Vagina (tissue), 2 donors: Measurements from ENCODE around the gene MGLL. TPM values are rescaled to one million over a fixed set of nuclear protein-coding genes. Genes with fewer than 3 reads are reported as not detected.

Experiments
- DNase-seq, 2 donors: peaks; one replicate each; pipeline ENCODE4 v3.0.0-alpha.2; 2017; ENCODE audit errors: extremely low spot score in 2 of 2
- H3K27ac ChIP-seq: fragments of 200-600 bp; sonication (generic); one replicate; pipeline ENCODE4 v1.5.1; 2019
- H3K27me3 ChIP-seq: fragments of 200-600 bp; sonication (generic); one replicate; pipeline ENCODE4 v1.5.1; 2019
- H3K36me3 ChIP-seq, 2 donors: fragments of 200-600 bp; sonication (generic); one replicate each; pipeline ENCODE4 v1.5.1; 2017 to 2019
- H3K4me1 ChIP-seq: fragments of 200-600 bp; sonication (generic); one replicate; pipeline ENCODE4 v1.5.1; 2019
- H3K4me3 ChIP-seq, 2 donors: fragments of 200-600 bp; sonication (generic); 1 replicate in 1 of 2; 2 replicates in 1 of 2; pipeline ENCODE4 v1.5.1; 2016 to 2019
- H3K9me3 ChIP-seq: fragments of 200-600 bp; sonication (generic); one replicate; pipeline ENCODE4 v1.5.1; 2019
- POLR2A ChIP-seq, 2 donors: fragments of 450-650 bp; IDR thresholded peaks; one replicate each; pipeline ENCODE4 v1.6.1; 2017; ENCODE audit warnings: antibody characterized with exemption in 2 of 2, mild to moderate bottlenecking in 2 of 2, moderate library complexity in 2 of 2
- POLR2AphosphoS5 ChIP-seq, 2 donors: sonication (generic); formaldehyde crosslinking; IDR thresholded peaks; one replicate each; pipeline ENCODE4 v1.9.0; 2017; ENCODE audit warnings: antibody characterized with exemption in 2 of 2, mild to moderate bottlenecking in 2 of 2, low read depth in 1 of 2; ENCODE audit not compliant: insufficient read depth in 1 of 2
- intact Hi-C: fragments of 100-400 bp; cut with DNase I; formaldehyde crosslinking; loops from one replicate; pipeline ENCODE4 v1.15.1; 2023
- total RNA-seq: library from RNA; depleted of rRNA; stranded (reverse); fragments of >200 nt; gene quantifications from one replicate; pipeline ENCODE4 v1.2.3, GENCODE V29; 2016
- TF ChIP-seq, protein P1 (sequence below), 3 experiments: fragments of 450-650 bp in 2 of 3; fragments of 200-600 bp in 1 of 3; sonication (generic) in 1 of 3; IDR thresholded peaks; one replicate each; pipeline ENCODE4 v1.5.1; 2017 to 2019; ENCODE audit warnings: antibody characterized with exemption in 3 of 3, mild to moderate bottlenecking in 2 of 3, moderate library complexity in 2 of 3

Gene MGLL
- total RNA-seq, 1 donor from 2014 or later, result 35.6 TPM

- intact Hi-C loops, result loop anchor here (5.0 kb wide), 2 partner anchors 168 to 318 kb away; partner anchors contain the start of gene MGLL
- no peak for DNase-seq
- TF ChIP-seq POLR2A (IDR thresholded peaks at IDR 0.05), result no peak
- TF ChIP-seq, protein P1, sequence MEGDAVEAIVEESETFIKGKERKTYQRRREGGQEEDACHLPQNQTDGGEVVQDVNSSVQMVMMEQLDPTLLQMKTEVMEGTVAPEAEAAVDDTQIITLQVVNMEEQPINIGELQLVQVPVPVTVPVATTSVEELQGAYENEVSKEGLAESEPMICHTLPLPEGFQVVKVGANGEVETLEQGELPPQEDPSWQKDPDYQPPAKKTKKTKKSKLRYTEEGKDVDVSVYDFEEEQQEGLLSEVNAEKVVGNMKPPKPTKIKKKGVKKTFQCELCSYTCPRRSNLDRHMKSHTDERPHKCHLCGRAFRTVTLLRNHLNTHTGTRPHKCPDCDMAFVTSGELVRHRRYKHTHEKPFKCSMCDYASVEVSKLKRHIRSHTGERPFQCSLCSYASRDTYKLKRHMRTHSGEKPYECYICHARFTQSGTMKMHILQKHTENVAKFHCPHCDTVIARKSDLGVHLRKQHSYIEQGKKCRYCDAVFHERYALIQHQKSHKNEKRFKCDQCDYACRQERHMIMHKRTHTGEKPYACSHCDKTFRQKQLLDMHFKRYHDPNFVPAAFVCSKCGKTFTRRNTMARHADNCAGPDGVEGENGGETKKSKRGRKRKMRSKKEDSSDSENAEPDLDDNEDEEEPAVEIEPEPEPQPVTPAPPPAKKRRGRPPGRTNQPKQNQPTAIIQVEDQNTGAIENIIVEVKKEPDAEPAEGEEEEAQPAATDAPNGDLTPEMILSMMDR (IDR thresholded peaks at IDR 0.05), result no peak
- no peak for TF ChIP-seq POLR2AphosphoS5 (IDR thresholded peaks at IDR 0.05; ENCODE audit: insufficient read depth in 1 of 2, low read depth in 1 of 2)
These were observed 167.9 kb downstream of the MGLL start for GRCh38 chr3:127654374-127654773.

DNA sequence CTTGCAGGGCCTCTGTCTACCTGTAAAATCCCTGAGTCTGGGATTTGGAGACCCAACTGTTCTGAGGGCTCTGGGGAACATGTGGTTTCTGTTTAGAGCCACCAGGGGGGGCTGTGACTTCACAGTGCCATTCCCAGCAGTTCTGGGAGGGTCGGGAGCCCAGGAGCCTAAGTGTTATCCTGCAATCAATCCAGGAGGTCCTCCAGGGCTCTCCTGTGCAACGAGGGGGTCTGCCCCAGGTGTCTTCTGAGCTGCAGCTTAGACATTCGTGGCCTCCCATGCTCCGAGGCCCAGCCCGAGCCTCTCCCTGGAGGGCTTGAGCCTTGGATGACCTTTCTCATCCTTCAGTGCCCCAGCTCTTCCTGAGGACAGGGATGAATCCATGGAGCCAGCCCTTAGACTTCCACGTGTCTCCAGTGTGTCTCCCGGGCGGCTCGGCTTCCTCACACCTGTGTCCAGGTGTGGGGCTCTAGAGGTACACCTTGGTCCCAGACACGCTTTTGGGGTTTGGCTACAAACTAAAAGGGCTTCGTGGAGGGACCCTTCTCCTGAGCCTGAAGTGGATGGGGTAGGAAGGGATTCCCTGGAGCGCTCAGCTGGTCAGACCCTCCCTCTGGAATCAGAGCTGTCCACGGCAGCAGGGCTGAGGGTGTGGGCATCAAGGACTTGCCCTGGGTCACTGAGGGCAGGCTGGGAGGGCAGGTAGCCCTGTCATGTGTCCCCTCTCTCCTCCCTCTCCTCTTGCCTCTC, 169.9 kb downstream of the MGLL start:
- no peaks in the 10 kb centered on the region for H3K36me3 ChIP-seq
- H3K27ac ChIP-seq, result no peak overlapping the region
- no peaks in the 10 kb centered on the region for H3K4me1 ChIP-seq
- no peak for DNase-seq
- intact Hi-C loops, result loop anchor here (5.0 kb wide), 2 partner anchors 170 to 320 kb away; partner anchors contain the start of gene MGLL
- no peak for TF ChIP-seq POLR2A (IDR thresholded peaks at IDR 0.05)
- TF ChIP-seq, protein P1 (IDR thresholded peaks at IDR 0.05), result peak; percentile 65 to 82 (median 76)
- no peaks in the 10 kb centered on the region for H3K9me3 ChIP-seq
- no peaks in the 10 kb centered on the region for H3K27me3 ChIP-seq
- H3K4me3 ChIP-seq, result no peak overlapping the region

More at GRCh38 chr3:127654374-127654773, 167.9 kb downstream of the MGLL start:
- no peaks in the 10 kb centered on the region for H3K36me3 ChIP-seq
- H3K9me3 ChIP-seq, result no peaks in the 10 kb centered on the region
- no peaks in the 10 kb centered on the region for H3K4me1 ChIP-seq
- H3K27me3 ChIP-seq, result no peaks in the 10 kb centered on the region
- no peak overlapping the region for H3K4me3 ChIP-seq
- H3K27ac ChIP-seq, result no peak overlapping the region

DNA sequence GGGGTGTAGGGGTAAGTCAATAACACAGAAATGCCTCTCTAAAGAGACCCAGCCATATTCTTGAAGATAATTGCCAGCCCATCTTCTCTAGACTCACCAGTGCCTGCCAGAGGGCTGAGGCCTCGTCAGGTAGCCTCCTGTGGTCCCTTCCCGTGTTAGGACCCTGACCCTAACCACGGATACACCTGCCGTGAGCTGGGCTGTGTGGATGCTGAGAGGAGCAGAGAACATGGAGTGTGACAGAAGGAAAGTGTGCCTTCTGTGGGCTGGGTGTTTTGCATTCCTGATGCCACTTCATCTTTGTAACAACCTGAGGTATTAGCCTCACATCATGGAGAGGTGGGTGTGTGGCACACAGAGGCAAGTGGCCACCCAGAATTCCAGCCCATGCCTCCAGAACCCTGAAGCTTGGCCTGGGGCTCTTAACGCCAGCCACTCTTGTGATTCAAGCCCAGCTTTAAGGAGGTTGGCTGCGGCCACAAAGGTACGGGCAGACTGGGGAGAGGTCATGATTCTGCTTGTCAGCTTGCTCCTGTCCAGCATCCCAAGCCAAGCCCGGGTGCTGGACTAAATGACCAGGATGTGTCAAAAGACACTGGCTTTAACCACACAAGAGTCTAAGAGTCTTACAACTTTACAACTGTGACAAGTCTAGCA, 170.7 kb downstream of the MGLL start:
- Histone ChIP-seq H3K9me3 (no peaks in the 10 kb centered on the region), H3K27me3 (no peaks in the 10 kb centered on the region), H3K36me3 (no peaks in the 10 kb centered on the region), H3K27ac (no peak overlapping the region), H3K4me1 (no peaks in the 10 kb centered on the region), H3K4me3 (no peak overlapping the region)
- DNase-seq, result no peak
- TF ChIP-seq POLR2AphosphoS5 (IDR thresholded peaks at IDR 0.05; ENCODE audit: insufficient read depth in 1 of 2, low read depth in 1 of 2) (no peak), POLR2A (IDR thresholded peaks at IDR 0.05) (no peak)
- TF ChIP-seq, protein P1 (IDR thresholded peaks at IDR 0.05), result no peak
- intact Hi-C loops, result loop anchor here (5.0 kb wide), 2 partner anchors 171 to 321 kb away; partner anchors contain the start of gene MGLL

GRCh38 chr3:127650236-127650635, 172.1 kb downstream of the MGLL start:
- TF ChIP-seq POLR2A (IDR thresholded peaks at IDR 0.05) (no peak), POLR2AphosphoS5 (IDR thresholded peaks at IDR 0.05; ENCODE audit: insufficient read depth in 1 of 2, low read depth in 1 of 2) (no peak)
- TF ChIP-seq, protein P1 (IDR thresholded peaks at IDR 0.05), result no peak
- Histone ChIP-seq H3K27me3 (no peaks in the 10 kb centered on the region), H3K4me3 (no peak overlapping the region), H3K4me1 (no peaks in the 10 kb centered on the region), H3K27ac (no peak overlapping the region), H3K9me3 (no peaks in the 10 kb centered on the region), H3K36me3 (no peaks in the 10 kb centered on the region)
- no peak for DNase-seq
- intact Hi-C loops, result loop anchor here (5.0 kb wide), 2 partner anchors 172 to 322 kb away; partner anchors contain the start of gene MGLL

GRCh38 chr3:127647845-127648204, 174.5 kb downstream of the MGLL start:
- intact Hi-C loops, result no loop called here
- H3K4me3 ChIP-seq, result no peak overlapping the region
- TF ChIP-seq POLR2AphosphoS5 (IDR thresholded peaks at IDR 0.05; ENCODE audit: insufficient read depth in 1 of 2, low read depth in 1 of 2), result no peak
- TF ChIP-seq POLR2A (IDR thresholded peaks at IDR 0.05), result no peak
- TF ChIP-seq, protein P1 (IDR thresholded peaks at IDR 0.05), result no peak
- DNase-seq, result no peak
- no peaks in the 10 kb centered on the region for H3K9me3 ChIP-seq
- no peaks in the 10 kb centered on the region for H3K36me3 ChIP-seq
- H3K27ac ChIP-seq, result no peak overlapping the region
- H3K4me1 ChIP-seq, result no peaks in the 10 kb centered on the region
- no peaks in the 10 kb centered on the region for H3K27me3 ChIP-seq
